OCI-LY1 (cell line): ENCODE measurements around the gene DDX49.

Source experiments
- H2AFZ ChIP-seq: fragments of 200-600 bp; sonication (generic), shearing (Covaris generic); 2 replicates; pipeline ENCODE4 v1.6.0; 2014; ENCODE audit warnings: antibody characterized with exemption, mild to moderate bottlenecking, low read length
- H3F3A ChIP-seq: fragments of 200-600 bp; sonication (generic), shearing (Covaris generic); 2 replicates; pipeline ENCODE4 v1.6.0; 2014; ENCODE audit warnings: mild to moderate bottlenecking, antibody characterized with exemption, low read length, moderate library complexity; ENCODE audit not compliant: insufficient read depth
- H3K27ac ChIP-seq: fragments of 200-600 bp; sonication (generic); 2 replicates; pipeline ENCODE4 v1.5.1; 2014; ENCODE audit warnings: low read length, mixed run types, mild to moderate bottlenecking, low read depth; ENCODE audit not compliant: poor library complexity, severe bottlenecking
- H3K27me3 ChIP-seq: fragments of 200-600 bp; sonication (generic); 2 replicates; pipeline ENCODE4 v1.6.0; 2014; ENCODE audit warnings: antibody characterized with exemption, mild to moderate bottlenecking, low read length, moderate library complexity; ENCODE audit not compliant: insufficient read depth
- H3K36me3 ChIP-seq: fragments of 200-600 bp; sonication (generic); 2 replicates; pipeline ENCODE4 v1.6.1; 2014; ENCODE audit warnings: mild to moderate bottlenecking, antibody characterized with exemption, low read length, moderate library complexity, mixed read lengths; ENCODE audit not compliant: insufficient read depth
- H3K4me1 ChIP-seq: fragments of 200-600 bp; sonication (generic); 2 replicates; pipeline ENCODE4 v1.5.1; 2014; ENCODE audit warnings: mild to moderate bottlenecking, low read length, moderate library complexity; ENCODE audit not compliant: insufficient read depth, severe bottlenecking
- H3K4me2 ChIP-seq: fragments of 200-600 bp; sonication (generic), shearing (Covaris generic); 2 replicates; pipeline ENCODE4 v1.6.1; 2014; ENCODE audit warnings: low read length
- H3K4me3 ChIP-seq: fragments of 200-600 bp; sonication (generic); 2 replicates; pipeline ENCODE4 v1.5.1; 2014; ENCODE audit warnings: low read length, low read depth, mild to moderate bottlenecking, mixed read lengths; ENCODE audit not compliant: poor library complexity, severe bottlenecking
- H3K79me2 ChIP-seq: fragments of 200-600 bp; shearing (Covaris generic); 2 replicates; pipeline ENCODE4 v1.6.1; 2016; ENCODE audit warnings: mixed run types, low read length, mixed read lengths; ENCODE audit not compliant: insufficient read depth
- H3K9ac ChIP-seq: fragments of 200-600 bp; sonication (generic), shearing (Covaris generic); 2 replicates; pipeline ENCODE4 v1.6.1; 2014; ENCODE audit warnings: mild to moderate bottlenecking, low read length, mixed read lengths
- H3K9me2 ChIP-seq: fragments of 200-600 bp; sonication (generic), shearing (Covaris generic); 2 replicates; pipeline ENCODE4 v1.6.1; 2014; ENCODE audit warnings: low read depth, mild to moderate bottlenecking, low read length, mixed read lengths
- H3K9me3 ChIP-seq: fragments of 200-600 bp; shearing (Covaris generic); 2 replicates; pipeline ENCODE4 v1.6.1; 2014; ENCODE audit warnings: low read length, mixed read lengths
- H4K20me1 ChIP-seq: fragments of 200-600 bp; sonication (generic), shearing (Covaris generic); 2 replicates; pipeline ENCODE4 v1.6.0; 2016; ENCODE audit warnings: mild to moderate bottlenecking, low read length; ENCODE audit not compliant: insufficient read depth
- EZH2 ChIP-seq: fragments of 200-600 bp; sonication (generic), shearing (Covaris generic); IDR thresholded peaks from 2 replicates; pipeline ENCODE4 v1.8.0; 2017; ENCODE audit warnings: borderline replicate concordance, mixed run types, mild to moderate bottlenecking, antibody characterized with exemption, low read length, moderate library complexity, mixed read lengths
- TF ChIP-seq, protein P1 (sequence below): fragments of 200-600 bp; sonication (generic), shearing (Covaris generic); IDR thresholded peaks from 2 replicates; pipeline ENCODE4 v1.5.1; 2017; ENCODE audit warnings: mild to moderate bottlenecking, antibody characterized with exemption, low read length, moderate library complexity, mixed read lengths

DDX49 gene

DNA sequence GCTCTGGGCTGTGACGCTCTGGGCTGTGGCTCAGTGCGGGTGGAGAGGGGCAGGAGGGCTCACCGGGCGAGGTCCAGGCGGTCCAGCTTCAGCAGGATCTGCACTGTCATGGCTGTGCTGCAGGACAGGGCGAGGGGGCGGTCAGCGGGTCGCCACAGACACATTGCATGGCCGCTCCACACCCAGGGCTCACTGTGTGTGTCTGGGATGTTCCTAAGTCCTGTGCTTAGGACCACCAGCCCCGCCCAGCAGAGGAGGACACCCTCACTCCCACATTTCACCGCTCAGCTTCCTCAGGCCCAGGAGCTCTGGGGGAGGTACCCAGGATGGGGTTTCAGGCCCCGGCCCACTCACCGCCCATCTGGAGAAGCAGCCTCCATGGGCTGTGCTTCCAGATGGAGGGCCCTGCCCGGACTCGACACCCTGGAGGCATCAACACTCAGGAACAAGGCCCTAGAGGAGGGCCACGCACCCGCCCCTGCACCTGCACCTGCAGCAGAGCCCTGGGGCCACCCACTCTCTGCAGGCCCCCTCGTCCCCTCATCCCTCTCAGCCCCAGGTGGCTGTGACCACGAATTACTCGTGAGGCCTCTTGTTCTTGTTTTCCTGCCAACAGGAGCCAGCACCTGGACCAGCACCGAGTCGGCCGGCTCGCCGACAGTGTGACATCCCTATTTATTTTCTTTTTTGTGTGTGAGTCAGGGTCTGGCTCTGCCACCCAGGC is 13.8 kb upstream of the DDX49 start:
- H3F3A ChIP-seq: no peaks in the 10 kb centered on the region
- H3K4me2 ChIP-seq: no peak overlapping the region
- H4K20me1 ChIP-seq: no peaks in the 10 kb centered on the region
- no peak overlapping the region for H2AFZ ChIP-seq
- H3K9ac ChIP-seq: no peak overlapping the region
- H3K36me3 ChIP-seq: peaks cover 53% of the 10 kb centered on the region
- H3K4me1 ChIP-seq: no peaks in the 10 kb centered on the region
- no peaks in the 10 kb centered on the region for H3K79me2 ChIP-seq
- H3K27me3 ChIP-seq: no peaks in the 10 kb centered on the region
- H3K27ac ChIP-seq: no peak overlapping the region
- TF ChIP-seq EZH2: no peak
- TF ChIP-seq, protein P1, sequence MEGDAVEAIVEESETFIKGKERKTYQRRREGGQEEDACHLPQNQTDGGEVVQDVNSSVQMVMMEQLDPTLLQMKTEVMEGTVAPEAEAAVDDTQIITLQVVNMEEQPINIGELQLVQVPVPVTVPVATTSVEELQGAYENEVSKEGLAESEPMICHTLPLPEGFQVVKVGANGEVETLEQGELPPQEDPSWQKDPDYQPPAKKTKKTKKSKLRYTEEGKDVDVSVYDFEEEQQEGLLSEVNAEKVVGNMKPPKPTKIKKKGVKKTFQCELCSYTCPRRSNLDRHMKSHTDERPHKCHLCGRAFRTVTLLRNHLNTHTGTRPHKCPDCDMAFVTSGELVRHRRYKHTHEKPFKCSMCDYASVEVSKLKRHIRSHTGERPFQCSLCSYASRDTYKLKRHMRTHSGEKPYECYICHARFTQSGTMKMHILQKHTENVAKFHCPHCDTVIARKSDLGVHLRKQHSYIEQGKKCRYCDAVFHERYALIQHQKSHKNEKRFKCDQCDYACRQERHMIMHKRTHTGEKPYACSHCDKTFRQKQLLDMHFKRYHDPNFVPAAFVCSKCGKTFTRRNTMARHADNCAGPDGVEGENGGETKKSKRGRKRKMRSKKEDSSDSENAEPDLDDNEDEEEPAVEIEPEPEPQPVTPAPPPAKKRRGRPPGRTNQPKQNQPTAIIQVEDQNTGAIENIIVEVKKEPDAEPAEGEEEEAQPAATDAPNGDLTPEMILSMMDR: no peak
- H3K4me3 ChIP-seq: no peak overlapping the region
- no peaks in the 10 kb centered on the region for H3K9me2 ChIP-seq
- H3K9me3 ChIP-seq: no peaks in the 10 kb centered on the region

DNA sequence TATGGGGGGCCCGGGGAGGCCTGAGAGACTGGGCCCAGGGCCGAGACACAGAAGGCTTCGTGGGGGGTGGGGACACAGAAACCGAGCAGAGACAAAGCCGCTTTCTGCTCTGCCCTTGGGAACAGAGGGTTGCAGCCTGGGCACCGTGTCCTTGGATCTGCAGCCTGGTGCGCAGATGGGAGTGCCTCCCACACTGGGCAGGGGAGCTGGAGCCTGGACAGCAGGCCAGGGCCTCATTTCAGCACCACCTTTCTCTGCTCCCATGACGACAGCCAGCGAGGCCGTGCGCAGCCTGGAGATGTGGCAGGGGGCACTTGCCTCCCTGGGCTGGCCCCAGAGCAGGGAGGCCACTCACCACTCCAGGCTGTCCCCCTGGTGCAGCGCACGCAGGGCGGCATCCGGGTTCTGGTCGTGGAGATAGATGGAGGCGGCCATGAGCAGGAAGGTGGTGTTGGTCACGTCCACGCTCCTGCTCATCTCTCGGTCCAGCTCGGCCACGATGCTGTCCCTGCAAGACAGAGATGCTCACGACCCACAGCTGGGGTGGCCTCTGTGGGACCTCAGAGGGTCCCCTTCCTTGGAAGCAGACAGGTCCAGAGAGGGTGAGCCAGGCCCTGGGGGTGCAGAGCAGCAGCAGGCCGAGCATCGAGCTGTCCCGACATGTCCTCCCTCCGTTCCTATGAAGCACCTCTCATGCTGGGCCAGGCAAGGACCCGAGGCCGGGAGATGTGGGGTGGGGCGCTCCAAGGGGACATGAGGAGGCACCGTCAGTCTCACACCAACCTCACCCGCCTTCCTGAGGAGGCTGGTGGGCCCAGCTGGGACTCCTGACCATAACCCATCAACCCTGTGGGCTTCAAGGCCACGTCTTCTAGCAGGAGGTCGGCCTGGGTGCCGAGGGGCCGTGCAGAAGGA is 12.7 kb upstream of the DDX49 start:
- H3K36me3 ChIP-seq: peaks cover 51% of the 10 kb centered on the region
- no peak overlapping the region for H3K4me3 ChIP-seq
- H3K9me2 ChIP-seq: no peaks in the 10 kb centered on the region
- H3K4me2 ChIP-seq: no peak overlapping the region
- no peaks in the 10 kb centered on the region for H3F3A ChIP-seq
- no peaks in the 10 kb centered on the region for H3K9me3 ChIP-seq
- no peak overlapping the region for H3K9ac ChIP-seq
- H3K27ac ChIP-seq: no peak overlapping the region
- no peak overlapping the region for H2AFZ ChIP-seq
- no peaks in the 10 kb centered on the region for H4K20me1 ChIP-seq
- H3K79me2 ChIP-seq: no peaks in the 10 kb centered on the region
- H3K27me3 ChIP-seq: no peaks in the 10 kb centered on the region
- H3K4me1 ChIP-seq: no peaks in the 10 kb centered on the region
- no peak for TF ChIP-seq EZH2
- TF ChIP-seq, protein P1: no peak

DNA sequence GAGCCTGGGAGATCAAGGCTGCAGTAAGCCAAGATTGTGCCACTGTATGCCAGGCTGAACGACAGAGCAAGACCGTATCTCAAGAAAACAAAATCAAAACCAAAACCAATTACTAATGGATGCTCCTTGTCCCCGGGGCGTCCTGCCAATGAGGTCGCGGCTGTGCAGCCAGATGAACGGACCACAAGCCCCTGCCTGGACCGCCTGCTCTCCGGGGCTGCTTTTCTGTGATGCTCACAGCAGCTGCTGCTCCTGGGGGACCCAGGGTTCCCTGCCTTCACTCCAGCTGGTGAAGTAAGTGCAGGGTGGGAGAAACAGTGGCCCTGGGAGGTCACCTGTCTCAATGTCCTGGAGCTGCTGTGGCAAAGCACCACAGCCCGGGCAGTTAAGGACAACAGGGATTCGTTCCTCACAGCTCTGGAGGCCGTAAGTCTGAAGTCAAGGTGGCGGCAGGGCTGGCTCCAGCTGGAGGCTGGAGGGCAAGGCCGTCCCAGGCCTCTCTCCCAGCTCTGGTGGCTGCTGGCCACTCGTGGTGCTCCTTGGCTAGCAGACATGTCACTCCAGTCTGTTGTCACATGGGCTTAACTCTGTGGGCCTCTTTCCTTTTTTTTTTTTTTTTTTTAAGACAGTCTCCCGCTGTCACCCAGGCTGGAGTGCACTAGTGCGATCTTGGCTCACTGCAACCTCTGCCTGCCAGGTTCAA is 10.4 kb upstream of the DDX49 start:
- no peak overlapping the region for H3K4me2 ChIP-seq
- H3K9ac ChIP-seq: no peak overlapping the region
- no peaks in the 10 kb centered on the region for H3K9me2 ChIP-seq
- peaks cover 68% of the 10 kb centered on the region for H3K36me3 ChIP-seq
- no peak overlapping the region for H3K4me3 ChIP-seq
- TF ChIP-seq, protein P1: no peak
- TF ChIP-seq EZH2: no peak
- H3F3A ChIP-seq: no peaks in the 10 kb centered on the region
- no peaks in the 10 kb centered on the region for H4K20me1 ChIP-seq
- no peaks in the 10 kb centered on the region for H3K9me3 ChIP-seq
- H3K27ac ChIP-seq: no peak overlapping the region
- no peaks in the 10 kb centered on the region for H3K27me3 ChIP-seq
- no peaks in the 10 kb centered on the region for H3K4me1 ChIP-seq
- no peak overlapping the region for H2AFZ ChIP-seq
- H3K79me2 ChIP-seq: no peaks in the 10 kb centered on the region
